K562 (cell line): Measurements from ENCODE around the gene CNOT6L.

ENCODE experiments used
- EZH2 ChIP-seq: IDR thresholded peaks from 2 replicates; pipeline ENCODE4 v1.6.1; 2012; ENCODE audit warnings: low read depth, mild to moderate bottlenecking, inconsistent platforms, low read length, borderline replicate concordance
- FOXM1 ChIP-seq, 2 experiments: fragments of 450-650 bp in 1 of 2; sonication (generic) in 1 of 2; formaldehyde crosslinking in 1 of 2; IDR thresholded peaks; 2 replicates each; pipeline versions ENCODE4 v1.6.1 to v1.9.0; 2017 to 2022; ENCODE audit warnings: low read depth in 2 of 2, mild to moderate bottlenecking in 2 of 2, missing genetic modification reagents in 1 of 2, moderate library complexity in 1 of 2
- MAZ ChIP-seq, 2 experiments: fragments of 450-650 bp in 1 of 2; sonication (generic) in 1 of 2; formaldehyde crosslinking; IDR thresholded peaks in 1 of 2; conservative IDR thresholded peaks in 1 of 2; 2 replicates each; pipeline versions ENCODE4 v1.4.0 to v1.5.0; 2020; ENCODE audit warnings: mild to moderate bottlenecking in 1 of 2, missing genetic modification reagents in 1 of 2
- NFYB ChIP-seq: IDR thresholded peaks from 2 replicates; pipeline ENCODE4 v1.6.1; 2011; ENCODE audit warnings: mild to moderate bottlenecking, moderate library complexity; ENCODE audit not compliant: insufficient read length; ENCODE audit errors: extremely low read depth
- POLR2AphosphoS5 ChIP-seq: IDR thresholded peaks from 2 replicates; pipeline ENCODE4 v1.6.1; 2011; ENCODE audit warnings: mild to moderate bottlenecking, low read depth, low read length, moderate library complexity; ENCODE audit not compliant: control insufficient read depth, insufficient read depth
- PRPF4 ChIP-seq: fragments of 200-400 bp; formaldehyde crosslinking; IDR thresholded peaks from one replicate; pipeline ENCODE4 v1.6.1; 2017; ENCODE audit warnings: low read length, low read depth, mild to moderate bottlenecking; ENCODE audit not compliant: insufficient read depth, poor library complexity, severe bottlenecking
- RAD21 ChIP-seq, 2 experiments: fragments of 250-450 bp in 1 of 2; fragments of 450-650 bp in 1 of 2; sonication (Bioruptor Pico) in 1 of 2; formaldehyde crosslinking in 1 of 2; IDR thresholded peaks in 1 of 2; conservative IDR thresholded peaks in 1 of 2; 2 replicates each; pipeline versions ENCODE4 v1.4.0 to v1.8.0; 2020 to 2022; ENCODE audit warnings: mild to moderate bottlenecking in 2 of 2, moderate library complexity in 1 of 2
- RFX5 ChIP-seq: IDR thresholded peaks from 2 replicates; pipeline ENCODE4 v1.6.1; 2011; ENCODE audit warnings: low read depth, mild to moderate bottlenecking, improper control_type of control experiment, low read length
- ZNF282 ChIP-seq: sonication (generic); formaldehyde crosslinking; IDR thresholded peaks from 2 replicates; pipeline ENCODE4 v1.8.1; 2023; ENCODE audit warnings: missing genetic modification reagents
- TF ChIP-seq, protein P1 (sequence below): fragments of 450-650 bp; IDR thresholded peaks from 2 replicates; pipeline ENCODE4 v1.6.1; 2018; ENCODE audit not compliant: partially characterized antibody
- TF ChIP-seq, protein P2 (sequence below): fragments of 250-450 bp; sonication (Bioruptor Pico); IDR thresholded peaks from 2 replicates; pipeline ENCODE4 v1.8.0; 2021; ENCODE audit warnings: borderline replicate concordance, mild to moderate bottlenecking, moderate library complexity; ENCODE audit not compliant: poor library complexity, severe bottlenecking
- TF ChIP-seq, protein P3 (sequence below), 3 experiments: IDR thresholded peaks in 2 of 3; conservative IDR thresholded peaks in 1 of 3; 2 replicates each; pipeline ENCODE4 v1.5.1; 2011 to 2012; ENCODE audit warnings: low read length in 3 of 3, mild to moderate bottlenecking in 3 of 3, control low read depth in 2 of 3, improper control_type of control experiment in 1 of 3, inconsistent platforms in 1 of 3, low read depth in 1 of 3, mixed read lengths in 1 of 3, moderate library complexity in 1 of 3; ENCODE audit not compliant: insufficient read depth in 2 of 3

DNA sequence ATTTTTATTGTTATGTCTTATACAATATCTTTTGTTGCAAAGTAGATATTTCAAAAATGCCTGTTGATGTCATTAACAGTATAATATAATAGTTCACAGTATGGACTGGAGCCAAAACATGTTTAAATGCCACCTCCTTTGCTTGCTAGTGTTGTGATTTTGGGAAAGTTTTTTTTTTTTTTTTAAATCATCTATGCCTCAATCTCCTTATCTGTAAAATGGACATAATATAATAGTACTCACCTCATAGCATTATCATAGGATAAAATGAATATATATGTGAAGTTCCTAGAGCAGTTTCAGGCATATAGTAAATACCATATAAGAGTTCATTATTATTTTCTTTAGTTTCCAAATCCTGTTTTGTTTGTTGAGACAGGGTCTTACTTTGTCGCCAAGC lies 25.2 kb upstream of the CNOT6L start:
- TF ChIP-seq, protein P1, sequence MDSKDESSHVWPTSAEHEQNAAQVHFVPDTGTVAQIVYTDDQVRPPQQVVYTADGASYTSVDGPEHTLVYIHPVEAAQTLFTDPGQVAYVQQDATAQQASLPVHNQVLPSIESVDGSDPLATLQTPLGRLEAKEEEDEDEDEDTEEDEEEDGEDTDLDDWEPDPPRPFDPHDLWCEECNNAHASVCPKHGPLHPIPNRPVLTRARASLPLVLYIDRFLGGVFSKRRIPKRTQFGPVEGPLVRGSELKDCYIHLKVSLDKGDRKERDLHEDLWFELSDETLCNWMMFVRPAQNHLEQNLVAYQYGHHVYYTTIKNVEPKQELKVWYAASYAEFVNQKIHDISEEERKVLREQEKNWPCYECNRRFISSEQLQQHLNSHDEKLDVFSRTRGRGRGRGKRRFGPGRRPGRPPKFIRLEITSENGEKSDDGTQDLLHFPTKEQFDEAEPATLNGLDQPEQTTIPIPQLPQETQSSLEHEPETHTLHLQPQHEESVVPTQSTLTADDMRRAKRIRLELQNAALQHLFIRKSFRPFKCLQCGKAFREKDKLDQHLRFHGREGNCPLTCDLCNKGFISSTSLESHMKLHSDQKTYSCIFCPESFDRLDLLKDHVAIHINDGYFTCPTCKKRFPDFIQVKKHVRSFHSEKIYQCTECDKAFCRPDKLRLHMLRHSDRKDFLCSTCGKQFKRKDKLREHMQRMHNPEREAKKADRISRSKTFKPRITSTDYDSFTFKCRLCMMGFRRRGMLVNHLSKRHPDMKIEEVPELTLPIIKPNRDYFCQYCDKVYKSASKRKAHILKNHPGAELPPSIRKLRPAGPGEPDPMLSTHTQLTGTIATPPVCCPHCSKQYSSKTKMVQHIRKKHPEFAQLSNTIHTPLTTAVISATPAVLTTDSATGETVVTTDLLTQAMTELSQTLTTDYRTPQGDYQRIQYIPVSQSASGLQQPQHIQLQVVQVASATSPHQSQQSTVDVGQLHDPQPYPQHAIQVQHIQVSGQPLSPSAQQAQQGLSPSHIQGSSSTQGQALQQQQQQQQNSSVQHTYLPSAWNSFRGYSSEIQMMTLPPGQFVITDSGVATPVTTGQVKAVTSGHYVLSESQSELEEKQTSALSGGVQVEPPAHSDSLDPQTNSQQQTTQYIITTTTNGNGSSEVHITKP: no peak
- TF ChIP-seq ZNF282 (CRISPR knock-in tag) (no peak), NFYB (no peak), FOXM1 (IDR thresholded peaks at IDR 0.05; ENCODE audit: low read depth) (no peak), FOXM1 (CRISPR knock-in tag; IDR thresholded peaks at IDR 0.05; ENCODE audit: low read depth) (no peak), POLR2AphosphoS5 (no peak), EZH2 (no peak), RAD21 (CRISPR knock-in tag; conservative IDR thresholded peaks at IDR 0.05 in 1 of 2, IDR thresholded peaks at IDR 0.05 in 1 of 2) (no peak), MAZ (CRISPR knock-in tag; conservative IDR thresholded peaks at IDR 0.05 in 1 of 2, IDR thresholded peaks at IDR 0.05 in 1 of 2) (no peak), PRPF4 (no peak), RFX5 (no peak)
- TF ChIP-seq, protein P2, sequence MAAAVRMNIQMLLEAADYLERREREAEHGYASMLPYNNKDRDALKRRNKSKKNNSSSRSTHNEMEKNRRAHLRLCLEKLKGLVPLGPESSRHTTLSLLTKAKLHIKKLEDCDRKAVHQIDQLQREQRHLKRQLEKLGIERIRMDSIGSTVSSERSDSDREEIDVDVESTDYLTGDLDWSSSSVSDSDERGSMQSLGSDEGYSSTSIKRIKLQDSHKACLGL (CRISPR knock-in tag): no peak
- TF ChIP-seq, protein P3, sequence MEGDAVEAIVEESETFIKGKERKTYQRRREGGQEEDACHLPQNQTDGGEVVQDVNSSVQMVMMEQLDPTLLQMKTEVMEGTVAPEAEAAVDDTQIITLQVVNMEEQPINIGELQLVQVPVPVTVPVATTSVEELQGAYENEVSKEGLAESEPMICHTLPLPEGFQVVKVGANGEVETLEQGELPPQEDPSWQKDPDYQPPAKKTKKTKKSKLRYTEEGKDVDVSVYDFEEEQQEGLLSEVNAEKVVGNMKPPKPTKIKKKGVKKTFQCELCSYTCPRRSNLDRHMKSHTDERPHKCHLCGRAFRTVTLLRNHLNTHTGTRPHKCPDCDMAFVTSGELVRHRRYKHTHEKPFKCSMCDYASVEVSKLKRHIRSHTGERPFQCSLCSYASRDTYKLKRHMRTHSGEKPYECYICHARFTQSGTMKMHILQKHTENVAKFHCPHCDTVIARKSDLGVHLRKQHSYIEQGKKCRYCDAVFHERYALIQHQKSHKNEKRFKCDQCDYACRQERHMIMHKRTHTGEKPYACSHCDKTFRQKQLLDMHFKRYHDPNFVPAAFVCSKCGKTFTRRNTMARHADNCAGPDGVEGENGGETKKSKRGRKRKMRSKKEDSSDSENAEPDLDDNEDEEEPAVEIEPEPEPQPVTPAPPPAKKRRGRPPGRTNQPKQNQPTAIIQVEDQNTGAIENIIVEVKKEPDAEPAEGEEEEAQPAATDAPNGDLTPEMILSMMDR (IDR thresholded peaks at IDR 0.05 in 2 of 3, conservative IDR thresholded peaks at IDR 0.05 in 1 of 3; ENCODE audit: insufficient read depth in 2 of 3, low read depth in 1 of 3, low read length in 3 of 3): no peak
